PFSK-1 (cell line): ENCODE results near the gene RBCK1.

Source experiments
- FOXP2 ChIP-seq: optimal IDR thresholded peaks from 2 replicates; pipeline ENCODE3; 2011; ENCODE audit warnings: borderline replicate concordance, control low read depth, inconsistent platforms; ENCODE audit not compliant: insufficient read depth; ENCODE audit errors: extremely low read length, extremely low read depth
- POLR2AphosphoS5 ChIP-seq: IDR thresholded peaks from 2 replicates; pipeline ENCODE4 v1.6.1; 2012; ENCODE audit warnings: low read depth, mild to moderate bottlenecking, control low read depth, low read length, moderate library complexity
- REST ChIP-seq, 2 experiments: IDR thresholded peaks; 2 replicates each; pipeline versions ENCODE4 v1.6.1 to v1.8.0; 2011 to 2012; ENCODE audit warnings: low read depth in 2 of 2, low read length in 2 of 2, control low read depth in 1 of 2, inconsistent platforms in 1 of 2, mild to moderate bottlenecking in 1 of 2, moderate library complexity in 1 of 2; ENCODE audit not compliant: insufficient read depth in 1 of 2
- SIN3A ChIP-seq: IDR thresholded peaks from 2 replicates; pipeline ENCODE4 v1.6.1; 2012; ENCODE audit warnings: mild to moderate bottlenecking, low read length, moderate library complexity, borderline replicate concordance; ENCODE audit not compliant: insufficient read depth
- TAF1 ChIP-seq: IDR thresholded peaks from 2 replicates; pipeline ENCODE4 v1.6.1; 2012; ENCODE audit warnings: low read length, control low read depth, borderline replicate concordance; ENCODE audit not compliant: insufficient read depth

DNA sequence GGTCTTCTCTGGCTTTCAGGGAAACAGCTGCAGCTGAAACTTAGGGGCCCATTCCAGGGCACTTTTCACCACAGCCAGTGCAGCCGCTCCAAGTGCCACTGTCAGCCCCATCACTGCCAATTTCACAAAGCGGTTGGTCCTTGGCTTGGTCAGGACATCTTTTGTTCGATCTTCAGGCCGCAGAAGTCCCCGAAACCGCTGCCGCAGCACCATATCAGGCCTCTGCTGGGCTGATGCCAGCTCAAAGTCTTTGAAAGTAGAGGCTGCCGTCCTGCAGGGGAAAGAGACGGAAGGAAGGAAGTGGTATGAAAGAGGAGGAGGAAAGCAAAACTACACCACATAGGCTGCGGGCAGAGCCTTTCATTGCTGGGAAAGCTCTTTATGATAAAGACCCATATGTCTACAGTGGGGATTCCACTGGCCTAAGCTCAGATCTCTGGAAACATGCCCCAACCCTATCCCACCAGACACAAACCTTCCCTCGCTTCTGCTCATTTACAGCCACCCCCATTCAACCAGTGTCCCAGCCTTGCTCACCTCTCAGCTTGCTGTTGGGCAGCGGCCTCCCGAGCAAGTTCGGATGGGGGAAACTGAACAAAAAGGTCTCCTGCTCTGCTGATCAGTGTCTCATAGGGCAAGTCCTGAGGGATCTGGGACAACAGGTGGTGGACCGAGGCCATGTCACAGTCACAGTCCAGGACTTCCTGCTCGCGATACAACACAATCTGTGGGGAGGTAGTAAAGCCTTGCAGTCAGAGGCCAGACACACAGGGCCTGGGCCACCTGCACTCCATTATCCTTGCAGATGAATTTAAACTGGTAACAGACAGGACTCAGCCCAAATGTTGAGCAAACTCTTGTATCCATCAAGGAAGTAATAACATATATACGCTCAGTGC lies 30.7 kb downstream of the RBCK1 start:
- TF ChIP-seq POLR2AphosphoS5 (no peak), REST (IDR thresholded peaks at IDR 0.05; ENCODE audit: insufficient read depth in 1 of 2, low read depth in 2 of 2, low read length in 2 of 2) (no peak), SIN3A (no peak), TAF1 (no peak), FOXP2 (no peak)
